H9 (cell line): Measurements from ENCODE around the gene MUC5AC. TPM values are rescaled to one million over a fixed set of nuclear protein-coding genes. Genes with fewer than 3 reads are reported as not detected.

ENCODE experiments used
- DNase-seq: peaks from one replicate; pipeline ENCODE4 v3.0.0-alpha.2; 2017
- H2AFZ ChIP-seq: one replicate; pipeline ENCODE4 v1.6.1; 2013; ENCODE audit warnings: mild to moderate bottlenecking, low read length, control low read depth, moderate library complexity
- H2AK5ac ChIP-seq: 2 replicates; pipeline ENCODE4 v1.6.1; 2013; ENCODE audit warnings: low read length, control low read depth, mixed read lengths; ENCODE audit not compliant: insufficient read length
- H2BK120ac ChIP-seq: one replicate; pipeline ENCODE4 v1.6.1; 2013; ENCODE audit warnings: low read depth, mild to moderate bottlenecking, low read length, control low read depth, inconsistent platforms; ENCODE audit not compliant: poor library complexity, severe bottlenecking
- H2BK12ac ChIP-seq: 2 replicates; pipeline ENCODE4 v1.6.1; 2013; ENCODE audit warnings: low read length, control low read depth, mixed read lengths, low read depth; ENCODE audit not compliant: insufficient read length
- H2BK15ac ChIP-seq: 2 replicates; pipeline ENCODE4 v1.6.1; 2013; ENCODE audit warnings: low read depth, low read length, control low read depth
- H2BK20ac ChIP-seq: one replicate; pipeline ENCODE4 v1.6.1; 2013; ENCODE audit warnings: low read depth, mild to moderate bottlenecking, low read length, control low read depth, inconsistent platforms; ENCODE audit not compliant: poor library complexity, severe bottlenecking
- H2BK5ac ChIP-seq: 2 replicates; pipeline ENCODE4 v1.6.1; 2013; ENCODE audit warnings: low read length, control low read depth, mixed read lengths; ENCODE audit not compliant: insufficient read length
- H3K14ac ChIP-seq: 2 replicates; pipeline ENCODE4 v1.6.1; 2013; ENCODE audit warnings: low read length, control low read depth; ENCODE audit not compliant: insufficient read depth
- H3K18ac ChIP-seq: 2 replicates; pipeline ENCODE4 v1.6.1; 2013; ENCODE audit warnings: low read depth, mild to moderate bottlenecking, mixed read lengths, low read length, control low read depth; ENCODE audit not compliant: insufficient read length
- H3K23ac ChIP-seq: 2 replicates; pipeline ENCODE4 v1.6.1; 2013; ENCODE audit warnings: low read length, control low read depth, mixed read lengths, low read depth; ENCODE audit not compliant: insufficient read length
- H3K23me2 ChIP-seq: 2 replicates; pipeline ENCODE4 v1.6.1; 2013; ENCODE audit warnings: low read depth, mild to moderate bottlenecking, mixed read lengths, low read length, control low read depth; ENCODE audit not compliant: insufficient read length, poor library complexity, severe bottlenecking
- H3K27ac ChIP-seq: 2 replicates; pipeline ENCODE4 v1.5.1; 2013; ENCODE audit warnings: low read length, control low read depth, mixed read lengths, low read depth; ENCODE audit not compliant: insufficient read length
- H3K27me3 ChIP-seq: 2 replicates; pipeline ENCODE4 v1.6.1; 2013; ENCODE audit warnings: low read length, control low read depth, inconsistent platforms; ENCODE audit not compliant: insufficient read depth
- H3K4ac ChIP-seq: 2 replicates; pipeline ENCODE4 v1.6.1; 2013; ENCODE audit warnings: low read depth, mild to moderate bottlenecking, control low read depth, inconsistent platforms, low read length, moderate library complexity
- H3K4me1 ChIP-seq: 2 replicates; pipeline ENCODE4 v1.6.1; 2013; ENCODE audit warnings: low read length, control low read depth, inconsistent platforms; ENCODE audit not compliant: insufficient read depth
- H3K4me2 ChIP-seq: 2 replicates; pipeline ENCODE4 v1.6.1; 2013; ENCODE audit warnings: low read length, control low read depth, mixed read lengths; ENCODE audit not compliant: insufficient read length, insufficient read depth
- H3K56ac ChIP-seq: 2 replicates; pipeline ENCODE4 v1.6.1; 2013; ENCODE audit warnings: low read depth, mild to moderate bottlenecking, mixed read lengths, low read length, control low read depth; ENCODE audit not compliant: insufficient read length
- H3K79me1 ChIP-seq: 2 replicates; pipeline ENCODE4 v1.6.1; 2013; ENCODE audit warnings: low read depth, mild to moderate bottlenecking, moderate library complexity, low read length, control low read depth, inconsistent platforms; ENCODE audit not compliant: insufficient read depth, poor library complexity, severe bottlenecking
- H3K79me2 ChIP-seq: 2 replicates; pipeline ENCODE4 v1.6.1; 2013; ENCODE audit warnings: low read length, control low read depth, inconsistent platforms; ENCODE audit not compliant: insufficient read depth
- H3K9ac ChIP-seq: 2 replicates; pipeline ENCODE4 v1.6.1; 2013; ENCODE audit warnings: low read length, control low read depth, mixed read lengths; ENCODE audit not compliant: insufficient read length; ENCODE audit errors: extremely low read depth
- H3K9me3 ChIP-seq: one replicate; pipeline ENCODE4 v1.6.1; 2013; ENCODE audit warnings: low read depth, low read length, inconsistent platforms; ENCODE audit not compliant: control insufficient read depth
- H3T11ph ChIP-seq: one replicate; pipeline ENCODE4 v1.6.1; 2013; ENCODE audit warnings: mild to moderate bottlenecking, low read length, control low read depth, inconsistent platforms
- H4K20me1 ChIP-seq: one replicate; pipeline ENCODE4 v1.6.1; 2013; ENCODE audit not compliant: control insufficient read depth, insufficient read length, insufficient read depth
- H4K5ac ChIP-seq: 2 replicates; pipeline ENCODE4 v1.6.1; 2013; ENCODE audit warnings: low read depth, mild to moderate bottlenecking, mixed read lengths, low read length, control low read depth; ENCODE audit not compliant: insufficient read length
- H4K8ac ChIP-seq: replicated peaks from 2 replicates; pipeline ENCODE4 v1.6.1; 2013; ENCODE audit warnings: low read length, control low read depth, mixed read lengths, low read depth; ENCODE audit not compliant: insufficient read length
- H4K91ac ChIP-seq: 2 replicates; pipeline ENCODE4 v1.6.1; 2013; ENCODE audit warnings: low read depth, mild to moderate bottlenecking, moderate library complexity, mixed read lengths, low read length, control low read depth; ENCODE audit not compliant: insufficient read length
- H3K27ac Mint-ChIP-seq, 3 experiments: 2 replicates in 2 of 3; 3 replicates in 1 of 3; pipeline ENCODE4 v1.8.0; 2020 to 2021; ENCODE audit warnings: mixed read lengths in 3 of 3, mild to moderate bottlenecking in 1 of 3, moderate library complexity in 1 of 3
- H3K27me3 Mint-ChIP-seq: 2 replicates; pipeline ENCODE4 v1.8.0; 2021; ENCODE audit warnings: low read depth, mild to moderate bottlenecking, moderate library complexity, mixed read lengths
- H3K36me3 Mint-ChIP-seq, 3 experiments: 2 replicates in 2 of 3; 3 replicates in 1 of 3; pipeline ENCODE4 v1.8.0; 2020 to 2021; ENCODE audit warnings: low read depth in 3 of 3, mixed read lengths in 3 of 3; ENCODE audit not compliant: insufficient read depth in 1 of 3
- H3K4me1 Mint-ChIP-seq, 2 experiments: 2 replicates each; pipeline ENCODE4 v1.8.0; 2020; ENCODE audit warnings: mixed read lengths in 2 of 2
- H3K4me3 Mint-ChIP-seq, 2 experiments: 2 replicates in 1 of 2; 3 replicates in 1 of 2; pipeline ENCODE4 v1.8.0; 2020 to 2021; ENCODE audit warnings: mild to moderate bottlenecking in 2 of 2, mixed read lengths in 2 of 2, moderate library complexity in 1 of 2
- H3K9me3 Mint-ChIP-seq, 2 experiments: 2 replicates in 1 of 2; 3 replicates in 1 of 2; pipeline ENCODE4 v1.8.0; 2020; ENCODE audit warnings: mild to moderate bottlenecking in 2 of 2, mixed read lengths in 2 of 2, moderate library complexity in 1 of 2
- WGBS: extraction: QIAGEN DNeasy Blood & Tissue Kit; methylation state at CpG from one replicate; pipeline ENCODE4 v1.1.7; 2013; ENCODE audit warnings: missing lambda C conversion rate, low lambda C conversion rate, mixed read lengths; ENCODE audit not compliant: insufficient read length; ENCODE audit errors: extremely low coverage; 5-methylcytosine and 5-hydroxymethylcytosine counted together
- total RNA-seq: library from RNA; stranded (reverse); gene quantifications from 2 replicates; pipeline ENCODE4 v1.2.1, GENCODE V29; 2021
- TF ChIP-seq, protein P1 (sequence below): fragments of 200-600 bp; sonication (generic); conservative IDR thresholded peaks from 3 replicates; pipeline ENCODE4 v1.8.0; 2021; ENCODE audit warnings: antibody characterized with exemption, mild to moderate bottlenecking

MUC5AC gene
- total RNA-seq, 1 experiment from 2014 or later: not detected

DNA sequence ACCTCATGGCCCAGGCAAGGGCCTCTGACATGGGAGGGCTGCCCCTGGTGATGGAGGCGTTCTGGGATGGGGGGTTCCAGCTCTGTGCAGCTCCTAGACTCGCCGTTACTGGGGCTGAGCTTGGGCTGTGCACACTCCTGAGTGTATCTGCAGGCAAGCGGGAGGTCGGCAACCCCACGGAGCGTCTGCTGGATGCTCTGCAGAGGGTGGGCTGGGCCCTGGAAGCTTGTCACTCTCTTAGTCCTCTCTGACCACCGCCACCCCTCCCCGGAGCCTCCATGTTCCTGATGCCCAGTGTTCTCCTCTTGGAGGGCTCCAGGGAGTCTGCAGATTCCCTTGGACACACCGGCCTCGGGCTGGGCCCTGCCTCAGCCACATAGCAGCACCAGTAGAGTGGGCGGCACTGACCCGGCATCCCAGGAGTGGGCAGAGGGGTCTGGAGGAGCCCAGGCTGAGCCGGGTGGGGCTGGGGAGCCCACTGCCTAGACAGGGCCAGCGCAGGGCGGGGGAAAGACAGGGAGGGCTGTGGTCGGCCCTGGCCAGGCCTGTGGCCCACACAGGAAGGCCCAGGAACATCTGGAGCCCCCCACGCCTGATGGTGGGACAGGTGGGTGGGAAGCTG, 44.5 kb downstream of the MUC5AC start:
- Histone ChIP-seq H3K9ac (no peak overlapping the region), H4K5ac (no peak overlapping the region), H3K27ac (no peak overlapping the region), H3K79me2 (no peaks in the 10 kb centered on the region), H4K20me1 (no peaks in the 10 kb centered on the region), H3T11ph (no peak overlapping the region), H3K79me1 (no peaks in the 10 kb centered on the region), H3K27me3 (no peaks in the 10 kb centered on the region), H4K91ac (no peak overlapping the region), H3K18ac (no peak overlapping the region), H2BK120ac (no peak overlapping the region), H4K8ac (no peak overlapping the region), H2AFZ (no peak overlapping the region), H2BK12ac (no peak overlapping the region), H3K56ac (no peak overlapping the region), H3K4me1 (no peaks in the 10 kb centered on the region), H3K14ac (no peak overlapping the region), H2AK5ac (no peak overlapping the region), H3K9me3 (no peaks in the 10 kb centered on the region), H3K23ac (no peak overlapping the region), H2BK15ac (no peak overlapping the region), H3K4me2 (no peak overlapping the region), H2BK5ac (no peak overlapping the region), H2BK20ac (no peak overlapping the region), H3K23me2 (peaks cover 4% of the 10 kb centered on the region), H3K4ac (no peak overlapping the region)
- TF ChIP-seq, protein P1, sequence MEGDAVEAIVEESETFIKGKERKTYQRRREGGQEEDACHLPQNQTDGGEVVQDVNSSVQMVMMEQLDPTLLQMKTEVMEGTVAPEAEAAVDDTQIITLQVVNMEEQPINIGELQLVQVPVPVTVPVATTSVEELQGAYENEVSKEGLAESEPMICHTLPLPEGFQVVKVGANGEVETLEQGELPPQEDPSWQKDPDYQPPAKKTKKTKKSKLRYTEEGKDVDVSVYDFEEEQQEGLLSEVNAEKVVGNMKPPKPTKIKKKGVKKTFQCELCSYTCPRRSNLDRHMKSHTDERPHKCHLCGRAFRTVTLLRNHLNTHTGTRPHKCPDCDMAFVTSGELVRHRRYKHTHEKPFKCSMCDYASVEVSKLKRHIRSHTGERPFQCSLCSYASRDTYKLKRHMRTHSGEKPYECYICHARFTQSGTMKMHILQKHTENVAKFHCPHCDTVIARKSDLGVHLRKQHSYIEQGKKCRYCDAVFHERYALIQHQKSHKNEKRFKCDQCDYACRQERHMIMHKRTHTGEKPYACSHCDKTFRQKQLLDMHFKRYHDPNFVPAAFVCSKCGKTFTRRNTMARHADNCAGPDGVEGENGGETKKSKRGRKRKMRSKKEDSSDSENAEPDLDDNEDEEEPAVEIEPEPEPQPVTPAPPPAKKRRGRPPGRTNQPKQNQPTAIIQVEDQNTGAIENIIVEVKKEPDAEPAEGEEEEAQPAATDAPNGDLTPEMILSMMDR: no peak
- no peaks in the 10 kb centered on the region for H3K4me1 Mint-ChIP-seq
- H3K9me3 Mint-ChIP-seq: no peaks in the 10 kb centered on the region
- no CpG with 5 or more reads among the region's 18 CpGs for WGBS
- no peak overlapping the region for H3K4me3 Mint-ChIP-seq
- peaks cover 2% of the 10 kb centered on the region; the same call in 1 of the 2 replicates for H3K27me3 Mint-ChIP-seq
- peak; percentile 29 for DNase-seq
- H3K36me3 Mint-ChIP-seq: no peaks in the 10 kb centered on the region
- H3K27ac Mint-ChIP-seq: no peak overlapping the region
